ELF-1 (cell line): ENCODE results near the gene TMTC4.
"Not testable (repeated sequence)": the region's sequence is repeated elsewhere in the genome, so short reads cannot be mapped to it uniquely, and the experiment has no call there.

ENCODE experiments used
- DNase-seq: peaks from one replicate; pipeline ENCODE4 v3.0.0-alpha.2; 2016; ENCODE audit warnings: low read depth, low spot score

The TMTC4 gene

GRCh38 chr13:100627120-100627519, 47.5 kb downstream of the TMTC4 start:
- peak; percentile 53 for DNase-seq

GRCh38 chr13:100625447-100625846, 49.1 kb downstream of the TMTC4 start:
- DNase-seq = peak; percentile 24

GRCh38 chr13:100620792-100621191, 53.8 kb downstream of the TMTC4 start:
- DNase-seq = no peak

GRCh38 chr13:100619940-100620339, 54.7 kb downstream of the TMTC4 start:
- DNase-seq = no peak

- not testable (repeated sequence) for DNase-seq
These were observed 55.7 kb downstream of the TMTC4 start for GRCh38 chr13:100618897-100619296.

GRCh38 chr13:100613031-100613430, 61.6 kb downstream of the TMTC4 start:
- DNase-seq = no peak

- no peak for DNase-seq
These were observed 62.7 kb downstream of the TMTC4 start for GRCh38 chr13:100611678-100612492.

- DNase-seq = no peak
These were observed 63.9 kb downstream of the TMTC4 start for GRCh38 chr13:100610391-100611347.

GRCh38 chr13:100608906-100609305, 65.7 kb downstream of the TMTC4 start:
- DNase-seq = no peak

- DNase-seq = no peak
These were observed 66.1 kb downstream of the TMTC4 start for GRCh38 chr13:100608489-100608888.

- no peak for DNase-seq
These were observed 69.5 kb downstream of the TMTC4 start for GRCh38 chr13:100604918-100605710.

GRCh38 chr13:100602493-100603111, 72.0 kb downstream of the TMTC4 start:
- no peak for DNase-seq

GRCh38 chr13:100601716-100602115, 72.9 kb downstream of the TMTC4 start:
- DNase-seq = no peak

- DNase-seq = no peak
These were observed 73.7 kb downstream of the TMTC4 start for GRCh38 chr13:100600915-100601314.

- no peak for DNase-seq
These were observed 74.1 kb downstream of the TMTC4 start for GRCh38 chr13:100600461-100600860.

- DNase-seq = no peak
These were observed 77.3 kb downstream of the TMTC4 start for GRCh38 chr13:100597253-100597652.

- DNase-seq = no peak
These were observed 78.1 kb downstream of the TMTC4 start for GRCh38 chr13:100596516-100596915.

- peak; percentile 49 for DNase-seq
These were observed 79.9 kb downstream of the TMTC4 start for GRCh38 chr13:100594731-100595130.

- no peak for DNase-seq
These were observed 80.3 kb downstream of the TMTC4 start for GRCh38 chr13:100594255-100594654.

GRCh38 chr13:100589178-100589725, 85.3 kb downstream of the TMTC4 start:
- DNase-seq = no peak
